GM21619 (cell line): ENCODE data around the gene CNTN5.

ENCODE experiments used
- ATAC-seq: cut with Tn5 transposase; IDR thresholded peaks from one replicate; pipeline ENCODE4 v1.9.1; 2021; ENCODE audit not compliant: unreplicated experiment

CNTN5 gene

GRCh38 chr11:99371257-99371656 is 350.5 kb downstream of the CNTN5 start:
- ATAC-seq, result no peak

GRCh38 chr11:99376463-99376862 is 355.7 kb downstream of the CNTN5 start:
- ATAC-seq, result no peak

GRCh38 chr11:99383648-99384245 is 363.0 kb downstream of the CNTN5 start:
- no peak for ATAC-seq

GRCh38 chr11:99391245-99391644 is 370.5 kb downstream of the CNTN5 start:
- ATAC-seq, result no peak

GRCh38 chr11:99406345-99406744 is 385.6 kb downstream of the CNTN5 start:
- ATAC-seq, result no peak

- ATAC-seq, result no peak
Measured at GRCh38 chr11:99410636-99411035, 389.9 kb downstream of the CNTN5 start.

GRCh38 chr11:99418927-99419720 is 398.4 kb downstream of the CNTN5 start:
- no peak for ATAC-seq

GRCh38 chr11:99419991-99420390 is 399.2 kb downstream of the CNTN5 start:
- ATAC-seq, result no peak

GRCh38 chr11:99422581-99423427 is 402.1 kb downstream of the CNTN5 start:
- ATAC-seq, result no peak

- no peak for ATAC-seq
Measured at GRCh38 chr11:99423428-99423983, 402.8 kb downstream of the CNTN5 start.

GRCh38 chr11:99424313-99425084 is 403.8 kb downstream of the CNTN5 start:
- no peak for ATAC-seq

GRCh38 chr11:99425596-99425995 is 404.8 kb downstream of the CNTN5 start:
- no peak for ATAC-seq

GRCh38 chr11:99432677-99433076 is 411.9 kb downstream of the CNTN5 start:
- peak; percentile 70 for ATAC-seq

- ATAC-seq, result no peak
Measured at GRCh38 chr11:99443276-99443675, 422.5 kb downstream of the CNTN5 start.

GRCh38 chr11:99446400-99446799 is 425.7 kb downstream of the CNTN5 start:
- ATAC-seq, result no peak

GRCh38 chr11:99449345-99449744 is 428.6 kb downstream of the CNTN5 start:
- ATAC-seq, result no peak

GRCh38 chr11:99452075-99452474 is 431.3 kb downstream of the CNTN5 start:
- no peak for ATAC-seq

- no peak for ATAC-seq
Measured at GRCh38 chr11:99461913-99462312, 441.2 kb downstream of the CNTN5 start.

GRCh38 chr11:99464985-99465384 is 444.2 kb downstream of the CNTN5 start:
- no peak for ATAC-seq

- no peak for ATAC-seq
Measured at GRCh38 chr11:99489581-99489980, 468.8 kb downstream of the CNTN5 start.

- ATAC-seq, result no peak
Measured at GRCh38 chr11:99494065-99494464, 473.3 kb downstream of the CNTN5 start.
